ENCODE data around the gene PARD6G.
A peak's percentile ranks its signal among the peaks of the same experiment; 100 is the strongest.

Gene PARD6G

GRCh38 chr18:80157708-80158343 is 89.5 kb downstream of the PARD6G start:
- peak; percentile 84 for ATAC-seq
- TF ChIP-seq TCF4 (CRISPR knock-in tag; IDR thresholded peaks at IDR 0.05; ENCODE audit: borderline replicate concordance): no peak
- no peak for TF ChIP-seq BACH2 (CRISPR knock-in tag; IDR thresholded peaks at IDR 0.05; ENCODE audit: borderline replicate concordance)
- TF ChIP-seq ISL1 (CRISPR knock-in tag; IDR thresholded peaks at IDR 0.05): no peak
- TF ChIP-seq PPARA (CRISPR knock-in tag; IDR thresholded peaks at IDR 0.05; ENCODE audit: borderline replicate concordance): no peak
- no peak for TF ChIP-seq ZNF70 (CRISPR knock-in tag; IDR thresholded peaks at IDR 0.05)
- TF ChIP-seq PATZ1 (CRISPR knock-in tag; IDR thresholded peaks at IDR 0.05; ENCODE audit: borderline replicate concordance): no peak
- no peak for TF ChIP-seq ZC3H10 (CRISPR knock-in tag; IDR thresholded peaks at IDR 0.05)
- TF ChIP-seq OSR1 (CRISPR knock-in tag; IDR thresholded peaks at IDR 0.05): no peak
- TF ChIP-seq ZNF565 (CRISPR knock-in tag; conservative IDR thresholded peaks at IDR 0.05; ENCODE audit: low read depth): no peak
- TF ChIP-seq ESRRG (CRISPR knock-in tag; IDR thresholded peaks at IDR 0.05): no peak
- no peak for TF ChIP-seq CSRNP3 (CRISPR knock-in tag; IDR thresholded peaks at IDR 0.05)

DNA sequence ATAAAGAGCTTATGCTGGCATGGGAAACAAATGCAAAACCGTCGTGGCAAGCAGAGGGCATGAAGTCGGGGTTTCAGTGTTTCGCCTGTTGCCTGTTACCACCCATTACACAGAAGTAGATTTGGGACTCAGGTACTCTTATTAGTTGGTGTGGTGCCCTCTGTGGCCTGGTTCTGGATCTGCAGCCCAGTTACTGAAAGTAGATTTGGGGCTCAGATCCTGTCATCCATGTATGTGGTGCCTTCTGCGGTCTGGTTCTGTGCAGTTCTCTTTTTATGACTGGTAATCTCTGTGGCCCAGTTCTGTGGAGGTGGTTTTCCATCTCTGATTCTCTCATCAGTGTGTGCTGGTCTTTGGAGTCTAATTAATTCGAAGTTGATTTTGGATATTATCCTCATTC is 93.0 kb downstream of the PARD6G start:
- no peak for TF ChIP-seq ZNF70 (CRISPR knock-in tag; IDR thresholded peaks at IDR 0.05)
- TF ChIP-seq SNAI2 (CRISPR knock-in tag; IDR thresholded peaks at IDR 0.05): no peak
- TF ChIP-seq POU6F1 (CRISPR knock-in tag; IDR thresholded peaks at IDR 0.05; ENCODE audit: borderline replicate concordance, low read depth): no peak
- TF ChIP-seq PATZ1 (CRISPR knock-in tag; IDR thresholded peaks at IDR 0.05; ENCODE audit: borderline replicate concordance): no peak
- no peak for TF ChIP-seq ZFP3 (CRISPR knock-in tag; IDR thresholded peaks at IDR 0.05)
- TF ChIP-seq OSR1 (CRISPR knock-in tag; IDR thresholded peaks at IDR 0.05): no peak

GRCh38 chr18:80149667-80150066 is 97.6 kb downstream of the PARD6G start:
- ATAC-seq: no peak
- TF ChIP-seq ARNTL (CRISPR knock-in tag; IDR thresholded peaks at IDR 0.05; ENCODE audit: borderline replicate concordance, low read depth) (no peak), RARB (CRISPR knock-in tag; IDR thresholded peaks at IDR 0.05) (no peak), ESRRG (CRISPR knock-in tag; IDR thresholded peaks at IDR 0.05) (no peak), BACH2 (CRISPR knock-in tag; IDR thresholded peaks at IDR 0.05; ENCODE audit: borderline replicate concordance) (no peak), PPARA (CRISPR knock-in tag; IDR thresholded peaks at IDR 0.05; ENCODE audit: borderline replicate concordance) (no peak), CSDC2 (CRISPR knock-in tag; IDR thresholded peaks at IDR 0.05) (no peak), TCF4 (CRISPR knock-in tag; IDR thresholded peaks at IDR 0.05; ENCODE audit: borderline replicate concordance) (no peak), GLIS3 (CRISPR knock-in tag; IDR thresholded peaks at IDR 0.05) (no peak), ZNF8 (CRISPR knock-in tag; IDR thresholded peaks at IDR 0.05) (no peak), ISL1 (CRISPR knock-in tag; IDR thresholded peaks at IDR 0.05) (no peak), PATZ1 (CRISPR knock-in tag; IDR thresholded peaks at IDR 0.05; ENCODE audit: borderline replicate concordance) (no peak), ZNF70 (CRISPR knock-in tag; IDR thresholded peaks at IDR 0.05) (no peak), OSR1 (CRISPR knock-in tag; IDR thresholded peaks at IDR 0.05) (no peak), ZNF565 (CRISPR knock-in tag; conservative IDR thresholded peaks at IDR 0.05; ENCODE audit: low read depth) (no peak), SNAI2 (CRISPR knock-in tag; IDR thresholded peaks at IDR 0.05) (no peak), ZFP3 (CRISPR knock-in tag; IDR thresholded peaks at IDR 0.05) (no peak), TSHZ2 (CRISPR knock-in tag; IDR thresholded peaks at IDR 0.05) (no peak)
- TF ChIP-seq, protein P1, sequence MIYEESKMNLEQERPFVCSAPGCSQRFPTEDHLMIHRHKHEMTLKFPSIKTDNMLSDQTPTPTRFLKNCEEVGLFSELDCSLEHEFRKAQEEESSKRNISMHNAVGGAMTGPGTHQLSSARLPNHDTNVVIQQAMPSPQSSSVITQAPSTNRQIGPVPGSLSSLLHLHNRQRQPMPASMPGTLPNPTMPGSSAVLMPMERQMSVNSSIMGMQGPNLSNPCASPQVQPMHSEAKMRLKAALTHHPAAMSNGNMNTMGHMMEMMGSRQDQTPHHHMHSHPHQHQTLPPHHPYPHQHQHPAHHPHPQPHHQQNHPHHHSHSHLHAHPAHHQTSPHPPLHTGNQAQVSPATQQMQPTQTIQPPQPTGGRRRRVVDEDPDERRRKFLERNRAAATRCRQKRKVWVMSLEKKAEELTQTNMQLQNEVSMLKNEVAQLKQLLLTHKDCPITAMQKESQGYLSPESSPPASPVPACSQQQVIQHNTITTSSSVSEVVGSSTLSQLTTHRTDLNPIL (CRISPR knock-in tag; IDR thresholded peaks at IDR 0.05; ENCODE audit: low read depth): no peak

More for the DNA sequence above, 93.0 kb downstream of the PARD6G start:
- ATAC-seq: peak; percentile 59; the same call in 2 of the 3 replicates
